Ishikawa (cell line): ENCODE data around the gene HNF1A.

Experiments
- CEBPB ChIP-seq: IDR thresholded peaks from 2 replicates; pipeline ENCODE4 v1.6.1; 2012
- CREB1 ChIP-seq: IDR thresholded peaks from 2 replicates; pipeline ENCODE4 v1.6.1; 2012; ENCODE audit warnings: low read depth
- EGR1 ChIP-seq: IDR thresholded peaks from 2 replicates; pipeline ENCODE4 v1.6.1; 2012
- EP300 ChIP-seq: IDR thresholded peaks from 2 replicates; pipeline ENCODE4 v1.6.1; 2012; ENCODE audit warnings: borderline replicate concordance
- FOXM1 ChIP-seq: IDR thresholded peaks from 2 replicates; pipeline ENCODE4 v1.6.1; 2012; ENCODE audit warnings: low read depth, borderline replicate concordance
- MAX ChIP-seq: IDR thresholded peaks from 2 replicates; pipeline ENCODE4 v1.6.1; 2012
- NFIC ChIP-seq: IDR thresholded peaks from 2 replicates; pipeline ENCODE4 v1.6.1; 2012
- RAD21 ChIP-seq: IDR thresholded peaks from 2 replicates; pipeline ENCODE4 v1.6.1; 2012; ENCODE audit warnings: low read depth
- REST ChIP-seq: IDR thresholded peaks from 2 replicates; pipeline ENCODE4 v1.6.1; 2012; ENCODE audit warnings: low read depth, mild to moderate bottlenecking
- TAF1 ChIP-seq: IDR thresholded peaks from 2 replicates; pipeline ENCODE4 v1.6.1; 2012; ENCODE audit warnings: low read depth, mild to moderate bottlenecking
- TCF12 ChIP-seq: IDR thresholded peaks from 2 replicates; pipeline ENCODE4 v1.6.1; 2012; ENCODE audit warnings: low read depth
- TEAD4 ChIP-seq: IDR thresholded peaks from 2 replicates; pipeline ENCODE4 v1.6.1; 2012
- USF1 ChIP-seq: IDR thresholded peaks from 2 replicates; pipeline ENCODE4 v1.6.1; 2012
- YY1 ChIP-seq: IDR thresholded peaks from 2 replicates; pipeline ENCODE4 v1.6.1; 2012; ENCODE audit warnings: low read depth
- ZBTB7A ChIP-seq: IDR thresholded peaks from 2 replicates; pipeline ENCODE4 v1.6.1; 2012; ENCODE audit warnings: low read depth

HNF1A gene

GRCh38 chr12:120940799-120941198 lies 37.5 kb upstream of the HNF1A start:
- peak; percentile 84 for TF ChIP-seq CEBPB
- no peak for TF ChIP-seq YY1
- TF ChIP-seq TEAD4 = 0 out of 2 replicates have a peak, but pooled peaks have one; percentile 10

GRCh38 chr12:120941412-120941811 lies 36.9 kb upstream of the HNF1A start:
- no peak for TF ChIP-seq TEAD4
- no peak for TF ChIP-seq NFIC
- TF ChIP-seq CREB1 = no peak
- TF ChIP-seq ZBTB7A = no peak
- no peak for TF ChIP-seq YY1
- no peak for TF ChIP-seq RAD21
- no peak for TF ChIP-seq MAX
- TF ChIP-seq CEBPB = no peak
- TF ChIP-seq EGR1 = no peak
- TF ChIP-seq FOXM1 = no peak
- no peak for TF ChIP-seq REST
- no peak for TF ChIP-seq TAF1
- no peak for TF ChIP-seq USF1
- TF ChIP-seq EP300 = no peak
- no peak for TF ChIP-seq TCF12

- TF ChIP-seq MAX (no peak), RAD21 (no peak)
Measured at GRCh38 chr12:120941846-120942405, 36.4 kb upstream of the HNF1A start.

GRCh38 chr12:120943482-120943881 lies 34.9 kb upstream of the HNF1A start:
- TF ChIP-seq CREB1 (no peak), RAD21 (no peak), MAX (no peak), REST (no peak), ZBTB7A (no peak), USF1 (no peak), CEBPB (no peak), TEAD4 (no peak), EGR1 (no peak), TAF1 (no peak), YY1 (no peak), NFIC (no peak), EP300 (no peak), TCF12 (no peak), FOXM1 (no peak)

- TF ChIP-seq CEBPB (0 out of 2 replicates have a peak, but pooled peaks have one; percentile 32), RAD21 (peak; percentile 64), TAF1 (no peak)
Measured at GRCh38 chr12:120944645-120945217, 33.6 kb upstream of the HNF1A start.

- no peak for TF ChIP-seq FOXM1
- no peak for TF ChIP-seq MAX
- TF ChIP-seq CREB1 = no peak
- TF ChIP-seq TAF1 = no peak
- TF ChIP-seq TEAD4 = no peak
- TF ChIP-seq EGR1 = no peak
- no peak for TF ChIP-seq RAD21
Measured at GRCh38 chr12:120950807-120951206, 27.5 kb upstream of the HNF1A start.
